Pons (tissue), 1 donor: ENCODE data around the gene LIN54.
A peak's percentile ranks its signal among the peaks of the same experiment; 100 is the strongest.
"Not testable (repeated sequence)": the region's sequence is repeated elsewhere in the genome, so short reads cannot be mapped to it uniquely, and the experiment has no call there.

ENCODE experiments used
- DNase-seq: peaks from one replicate; pipeline ENCODE4 v3.0.0-alpha.2; 2016; ENCODE audit warnings: low spot score

Gene LIN54

DNA sequence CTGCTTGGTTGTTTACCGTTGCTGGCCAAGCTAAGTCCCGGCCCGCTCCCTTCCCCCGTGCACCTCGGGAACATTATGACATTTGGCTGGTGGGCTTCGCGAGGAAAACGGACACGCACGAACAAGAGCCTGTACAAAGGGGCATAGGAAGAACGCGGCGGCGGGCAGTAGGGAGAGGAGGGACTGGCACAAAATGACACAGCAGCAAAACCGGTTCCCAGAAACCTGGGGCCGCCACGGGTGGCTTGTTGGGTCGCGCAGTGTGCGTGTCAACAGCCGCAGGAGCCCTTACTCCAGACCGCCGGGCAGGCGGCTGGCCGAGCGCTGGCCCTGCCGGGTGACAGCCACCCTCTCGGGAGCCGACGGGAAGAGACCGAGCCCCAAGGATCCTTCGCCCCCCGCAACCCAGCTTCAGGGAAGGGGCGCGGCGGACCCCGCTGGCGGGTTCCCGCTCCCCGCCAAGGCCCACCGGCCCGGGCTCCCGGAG lies 1.6 kb upstream of the LIN54 start:
- DNase-seq: peak; percentile 51

DNA sequence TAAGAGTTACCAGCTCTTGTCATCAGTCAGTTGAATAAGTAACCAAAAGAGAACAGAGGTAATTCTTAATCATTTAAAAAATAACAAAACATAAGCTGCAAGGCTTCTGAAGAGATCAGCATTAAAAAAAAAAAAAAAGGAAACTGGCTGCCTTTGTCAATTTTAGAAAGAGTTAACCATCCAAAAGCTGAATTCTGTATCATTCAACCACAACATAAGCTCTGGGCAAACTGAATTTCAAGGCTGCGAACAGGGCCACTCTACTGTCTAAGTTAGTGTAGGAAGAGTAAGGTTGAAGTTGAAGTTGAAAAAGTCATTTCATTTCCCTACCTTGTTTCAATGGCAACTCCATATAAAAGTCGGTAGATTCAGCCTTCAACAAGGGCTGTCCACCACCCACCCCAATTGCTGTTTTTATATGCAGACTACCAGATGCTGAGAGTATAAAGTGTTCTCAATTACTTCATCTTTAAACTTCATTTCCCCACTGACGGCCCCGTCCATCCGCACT lies 1.1 kb upstream of the LIN54 start:
- DNase-seq: no peak

DNA sequence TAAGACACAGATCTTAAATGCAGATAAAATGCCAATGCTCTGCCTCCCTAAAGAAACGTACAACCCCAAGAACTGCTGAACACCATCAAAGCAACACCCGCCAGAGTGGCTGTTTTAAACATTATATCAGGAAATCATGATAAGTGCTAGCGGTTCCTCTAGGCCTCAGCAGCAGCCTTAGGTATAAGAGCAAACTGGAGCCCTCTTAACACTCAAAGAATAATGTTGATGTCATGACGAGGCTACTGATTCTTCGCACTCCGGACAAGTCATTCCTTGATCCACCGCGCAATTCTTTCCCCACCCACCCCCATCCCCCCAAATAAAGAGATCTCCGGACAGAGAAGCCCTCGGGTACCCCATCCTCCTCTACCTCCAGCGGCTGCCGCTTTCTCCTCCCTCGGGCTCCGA lies 507 bp downstream of the LIN54 start:
- DNase-seq: peak; percentile 43

DNA sequence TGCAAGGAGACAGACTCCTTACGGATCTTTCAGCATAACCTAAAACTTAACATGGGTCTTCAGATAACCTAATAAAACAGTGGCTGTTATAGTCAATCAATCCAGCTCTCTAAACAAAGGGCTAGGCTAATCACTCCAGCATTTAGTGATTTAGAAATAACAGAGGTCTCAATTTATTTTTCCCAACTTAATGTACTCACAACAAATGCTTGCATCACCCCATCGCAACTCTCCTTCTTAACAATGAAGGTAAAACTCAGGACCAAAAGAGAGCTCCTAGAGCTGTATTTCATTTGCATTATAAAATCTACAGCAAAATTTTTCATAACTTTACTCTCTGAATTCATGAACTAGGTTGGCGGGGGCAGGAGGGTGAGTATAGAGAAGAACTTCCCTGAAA lies 1.1 kb downstream of the LIN54 start:
- peak; percentile 34 for DNase-seq

DNA sequence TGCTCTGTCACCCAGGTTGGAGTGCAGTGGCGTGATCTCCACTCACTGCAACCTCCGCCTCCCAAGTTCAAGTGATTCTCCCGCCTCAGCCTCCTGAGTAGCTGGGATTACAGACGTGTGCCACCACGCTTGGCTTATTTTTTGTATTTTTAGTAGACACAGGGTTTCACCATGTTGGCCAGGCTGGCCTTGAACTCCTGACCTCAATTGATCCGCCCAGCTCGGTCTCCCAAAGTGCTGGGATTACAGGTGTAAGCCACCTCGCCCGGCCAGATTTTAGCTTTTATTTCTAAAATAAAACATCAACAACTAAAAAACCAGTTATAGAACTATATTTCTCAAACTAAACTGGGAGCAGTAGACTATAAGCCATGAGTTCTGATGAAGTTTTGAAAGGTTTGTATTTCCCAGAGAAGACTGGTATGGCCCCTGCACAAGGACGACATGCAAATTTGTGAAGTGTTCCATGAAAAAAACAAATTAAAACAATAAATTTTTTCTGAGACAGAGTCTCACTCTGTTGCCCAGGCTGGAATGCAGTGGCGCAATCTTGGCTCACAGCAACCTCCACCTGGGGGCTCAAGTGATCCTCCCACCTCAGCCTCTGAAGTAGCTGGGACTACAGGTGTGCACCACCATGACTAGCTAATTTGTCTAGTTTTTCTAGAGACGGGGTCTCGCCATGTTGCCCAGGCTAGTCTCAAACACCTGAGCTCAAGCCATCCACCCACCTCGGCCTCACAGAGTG lies 7.4 kb downstream of the LIN54 start:
- not testable (repeated sequence) for DNase-seq

DNA sequence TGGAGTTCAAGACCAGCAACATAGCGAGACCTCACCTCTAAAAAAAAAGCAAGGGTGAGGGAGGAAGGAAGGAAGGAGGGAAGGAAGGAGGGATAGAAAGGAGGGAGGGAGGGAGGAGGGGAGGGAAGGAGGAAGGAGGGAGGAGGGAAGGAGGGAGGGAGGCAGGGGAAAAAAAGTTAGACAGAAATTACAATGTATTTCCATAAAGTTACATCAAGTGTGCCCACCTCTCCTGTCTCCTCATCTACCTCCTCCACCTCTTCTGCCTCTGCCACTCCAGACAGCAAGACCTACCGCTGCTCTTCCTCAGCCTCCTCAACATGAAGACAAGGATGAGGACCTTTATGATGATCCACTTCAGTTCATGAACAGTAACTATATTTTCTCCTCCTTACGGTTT lies 8.3 kb downstream of the LIN54 start:
- DNase-seq: no peak

DNA sequence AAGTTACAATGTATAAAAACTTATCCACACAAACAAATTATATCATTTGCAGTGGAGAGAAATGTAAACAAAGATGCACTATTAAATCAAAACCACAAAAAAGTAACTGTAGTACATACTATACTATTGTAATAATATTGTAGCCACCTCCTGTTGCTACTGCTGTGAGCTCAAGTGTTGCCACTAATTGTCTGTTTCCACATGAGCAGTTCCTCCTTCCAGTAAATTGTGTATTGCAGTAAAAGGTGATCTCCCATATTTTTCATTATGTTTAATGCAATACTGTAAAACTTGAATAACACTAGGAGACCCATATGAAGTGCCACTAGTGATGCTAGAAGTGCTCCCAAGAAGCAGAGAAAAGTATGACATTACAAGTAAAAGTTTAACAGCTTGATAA lies 11.7 kb downstream of the LIN54 start:
- no peak for DNase-seq

DNA sequence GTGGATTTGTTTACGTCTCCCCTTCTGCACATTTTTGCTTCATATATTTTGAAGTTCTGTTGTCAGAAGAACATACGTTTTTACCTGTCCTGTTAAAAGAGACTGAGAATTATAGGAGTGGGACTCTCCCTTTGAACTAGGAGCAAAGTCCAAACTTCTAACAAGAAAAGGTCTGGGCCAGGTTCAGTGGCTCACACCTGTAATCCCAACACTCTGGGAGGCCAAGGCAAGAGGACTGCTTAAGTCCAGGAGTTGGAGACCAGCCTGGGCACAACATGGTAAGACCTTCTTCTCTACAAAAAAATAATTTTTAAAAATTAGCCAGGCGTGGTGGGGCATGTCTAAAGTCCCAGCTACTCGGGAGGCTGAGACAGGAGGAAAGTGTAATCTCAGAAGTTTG lies 15.8 kb downstream of the LIN54 start:
- no peak for DNase-seq

DNA sequence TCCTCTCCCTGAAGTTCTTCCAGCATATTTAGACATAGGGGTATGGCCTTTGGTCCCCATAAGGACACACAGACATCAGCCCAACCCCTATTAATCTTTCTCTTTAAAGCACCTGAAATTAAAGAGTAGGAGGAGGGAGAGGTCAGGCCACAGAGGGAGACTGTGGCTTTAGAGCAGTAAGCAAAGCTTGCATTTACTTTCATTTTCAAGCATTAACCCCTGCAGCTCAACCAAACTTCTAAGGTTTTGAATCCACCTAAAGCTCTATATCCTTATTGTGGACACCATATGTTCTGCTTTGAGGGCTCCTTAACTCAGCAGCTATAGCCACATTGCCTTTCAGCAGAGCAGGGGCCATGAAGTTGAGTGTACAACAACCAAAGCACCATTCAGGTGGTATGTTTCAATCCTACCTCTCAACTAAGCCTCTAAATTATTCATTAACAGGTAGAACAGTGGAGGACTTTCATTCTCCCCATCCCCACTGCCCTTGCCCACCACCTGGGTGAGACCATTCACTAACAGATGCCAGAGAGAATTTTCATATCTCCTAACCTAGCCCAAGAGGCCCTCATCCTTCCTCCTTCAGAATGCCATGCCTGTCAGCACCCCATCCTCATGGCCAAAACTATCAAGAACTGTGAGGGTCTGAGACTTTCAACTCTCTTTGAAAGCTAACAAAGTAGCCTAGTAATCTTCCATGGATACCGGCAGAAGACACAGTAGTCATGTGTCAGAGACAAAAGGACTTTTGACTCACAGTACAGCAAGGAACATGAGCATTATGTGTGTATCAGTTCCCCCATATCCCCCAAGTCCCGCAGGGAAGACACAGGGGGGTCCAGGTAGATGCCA lies 20.8 kb downstream of the LIN54 start:
- DNase-seq: no peak

DNA sequence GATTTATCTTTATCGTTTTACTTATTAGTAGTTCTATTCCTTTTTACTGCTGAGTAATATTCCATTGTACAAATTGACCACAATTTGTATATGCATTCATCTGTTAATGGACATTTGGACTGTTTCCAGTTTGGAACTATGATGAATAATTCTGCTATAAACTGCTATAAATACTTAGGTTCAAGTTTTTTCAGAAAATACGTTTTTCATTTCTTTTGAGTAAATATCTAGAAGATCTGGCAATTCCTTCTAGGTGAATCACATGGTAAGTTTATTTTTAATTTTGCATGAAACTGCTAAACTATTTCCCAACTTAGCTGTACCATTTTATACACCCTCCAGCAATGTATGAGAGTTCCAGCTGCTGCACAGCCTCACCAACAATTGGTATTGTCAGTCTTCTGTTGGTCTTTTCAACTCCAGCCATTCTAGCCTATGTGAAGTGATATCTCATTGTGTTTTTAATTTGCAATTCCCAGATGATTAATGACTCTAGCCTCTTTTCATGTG lies 22.2 kb downstream of the LIN54 start:
- no peak for DNase-seq

DNA sequence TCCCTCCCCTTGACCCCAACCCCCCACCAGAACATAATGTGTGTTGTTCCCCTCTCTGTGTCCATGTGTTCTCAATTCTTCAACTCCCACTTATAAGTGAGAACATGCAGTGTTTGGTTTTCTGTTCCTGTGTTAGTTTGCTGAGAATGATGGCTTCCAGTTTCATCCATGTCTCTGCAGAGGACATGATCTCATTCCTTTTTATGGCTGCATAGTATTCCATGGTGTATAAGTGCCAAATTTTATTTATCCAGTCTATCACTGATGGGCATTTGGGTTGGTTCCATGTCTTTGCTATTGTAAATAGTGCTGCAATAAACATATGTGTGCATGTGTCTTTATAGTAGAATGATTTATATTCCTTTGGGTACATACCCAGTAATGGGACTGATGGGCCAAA lies 23.1 kb downstream of the LIN54 start:
- not testable (repeated sequence) for DNase-seq

DNA sequence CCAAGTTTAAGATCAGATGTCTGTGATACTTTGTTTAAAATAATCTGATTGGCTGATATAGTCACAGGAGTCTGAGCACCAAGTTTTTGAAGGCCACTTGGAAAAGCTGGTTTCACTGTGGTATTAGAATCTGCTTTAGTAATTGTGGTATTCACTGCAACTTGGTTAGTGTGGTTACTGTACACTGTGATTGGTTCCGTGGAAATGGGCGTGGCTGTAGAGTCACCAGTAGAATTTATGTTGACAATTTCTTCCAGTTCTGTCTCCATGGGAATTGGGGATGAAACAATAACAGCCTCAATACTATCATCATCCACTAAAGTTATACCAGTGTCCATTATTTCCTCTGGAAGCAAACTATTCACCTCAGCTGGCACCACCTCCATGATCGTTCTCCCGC lies 26.2 kb downstream of the LIN54 start:
- DNase-seq: no peak

DNA sequence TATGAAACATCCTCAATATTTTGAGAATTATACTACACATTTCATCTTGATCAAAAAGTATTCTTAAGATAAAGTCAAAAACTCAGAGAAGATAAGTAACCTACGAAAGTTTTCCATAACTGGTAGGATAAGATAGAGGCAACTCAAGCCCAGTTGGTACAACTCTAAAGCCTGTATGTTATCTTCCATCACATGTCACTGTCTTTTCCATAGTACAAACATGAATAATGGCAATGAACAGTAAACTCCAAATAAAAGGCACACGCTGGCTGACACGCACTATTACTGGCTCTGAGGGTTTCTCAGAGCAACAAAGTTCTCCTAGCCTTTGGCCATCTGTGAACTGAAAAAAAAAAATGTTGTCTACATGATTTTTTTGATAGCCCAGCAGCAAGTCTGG lies 27.2 kb downstream of the LIN54 start:
- no peak for DNase-seq

DNA sequence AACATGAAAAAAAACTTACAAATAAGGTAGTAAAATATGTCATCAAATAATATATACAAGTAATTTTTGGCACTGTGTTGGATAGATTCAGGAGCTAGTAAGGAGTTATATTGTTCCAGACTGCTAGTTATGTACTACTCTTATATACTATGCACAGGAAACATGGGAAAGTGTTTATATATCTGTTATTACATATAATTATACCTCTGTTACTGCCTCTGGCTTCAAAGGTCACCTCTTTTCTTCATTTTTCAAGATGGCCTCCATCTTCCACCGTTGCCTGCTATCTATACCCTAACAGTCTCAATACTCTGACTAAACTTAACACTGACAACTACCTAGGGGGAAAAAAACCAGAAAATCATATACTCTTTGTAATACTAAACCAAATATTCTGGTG lies 29.5 kb downstream of the LIN54 start:
- no peak for DNase-seq

DNA sequence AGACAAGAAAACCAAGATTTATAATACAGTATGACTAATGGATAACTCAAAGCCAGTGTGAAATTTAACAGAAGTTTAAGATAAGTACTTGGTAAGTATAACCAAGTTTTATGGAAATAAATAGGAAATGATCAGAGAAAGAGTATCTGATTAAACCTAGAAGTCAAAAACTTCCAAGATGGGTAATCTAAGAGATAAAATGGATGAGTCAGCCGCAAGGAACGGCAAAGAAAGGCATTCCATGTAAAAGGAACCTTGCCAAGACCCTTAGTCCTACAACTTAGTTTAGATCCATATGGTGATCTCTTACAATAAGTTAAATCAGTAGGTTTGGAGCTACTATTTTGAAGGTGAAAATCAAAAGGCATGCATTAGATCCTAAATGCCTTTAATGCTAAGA lies 34.8 kb downstream of the LIN54 start:
- no peak for DNase-seq

DNA sequence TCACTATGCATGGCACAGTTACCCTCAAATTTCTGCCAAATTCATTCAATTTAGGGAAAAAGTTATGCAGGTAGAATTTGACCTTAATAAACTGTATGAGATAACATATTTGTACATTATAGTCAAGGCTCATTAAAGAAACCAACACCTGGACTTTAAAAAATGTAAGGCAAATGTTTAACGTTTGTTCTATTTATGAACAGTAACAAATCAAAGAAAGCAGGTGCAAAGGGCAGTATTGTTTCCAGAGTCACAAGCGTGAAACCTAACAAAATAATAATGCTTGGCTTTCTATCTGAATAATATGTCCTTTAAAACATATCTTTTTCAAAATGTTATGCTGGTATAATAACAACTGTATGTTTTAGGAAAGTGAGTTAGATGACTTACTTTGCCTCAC lies 41.2 kb downstream of the LIN54 start:
- no peak for DNase-seq

DNA sequence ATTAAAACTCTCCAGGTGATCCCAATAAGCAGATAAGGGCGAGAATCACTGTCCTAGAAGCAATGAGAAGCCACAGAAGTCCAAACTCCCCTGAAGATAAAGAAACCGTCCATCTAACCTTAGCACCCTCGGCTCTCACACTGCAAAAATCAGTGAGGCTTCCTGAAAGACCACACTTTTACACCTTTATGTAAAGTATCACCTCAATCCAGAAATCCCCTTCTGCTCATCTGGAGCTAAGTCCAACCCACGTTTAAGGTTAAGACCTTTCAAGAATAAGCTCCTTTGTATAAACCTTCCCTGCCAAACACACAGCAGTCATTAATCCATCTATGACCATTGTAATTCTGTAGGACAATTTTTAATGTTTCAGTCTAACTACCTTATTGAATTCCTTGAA lies 41.7 kb downstream of the LIN54 start:
- no peak for DNase-seq

DNA sequence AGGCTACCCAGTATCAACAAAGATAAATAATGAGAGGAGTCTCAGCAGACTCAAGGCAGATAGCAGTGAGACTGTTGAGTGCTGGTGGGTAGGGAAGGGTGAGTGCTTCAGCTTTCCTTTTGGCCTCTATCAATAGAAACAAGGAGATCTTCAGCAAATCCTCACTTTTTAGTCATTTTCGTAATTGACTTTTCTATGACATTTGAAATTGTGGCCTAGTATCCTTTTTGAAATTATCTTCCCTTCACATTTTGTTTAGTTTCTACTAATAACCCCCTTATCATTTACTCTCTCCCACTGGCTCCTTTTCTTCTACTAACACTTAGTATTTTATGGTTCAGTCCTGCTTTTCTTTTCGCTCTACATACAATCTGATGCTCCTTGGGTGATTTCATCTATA lies 44.9 kb downstream of the LIN54 start:
- no peak for DNase-seq

DNA sequence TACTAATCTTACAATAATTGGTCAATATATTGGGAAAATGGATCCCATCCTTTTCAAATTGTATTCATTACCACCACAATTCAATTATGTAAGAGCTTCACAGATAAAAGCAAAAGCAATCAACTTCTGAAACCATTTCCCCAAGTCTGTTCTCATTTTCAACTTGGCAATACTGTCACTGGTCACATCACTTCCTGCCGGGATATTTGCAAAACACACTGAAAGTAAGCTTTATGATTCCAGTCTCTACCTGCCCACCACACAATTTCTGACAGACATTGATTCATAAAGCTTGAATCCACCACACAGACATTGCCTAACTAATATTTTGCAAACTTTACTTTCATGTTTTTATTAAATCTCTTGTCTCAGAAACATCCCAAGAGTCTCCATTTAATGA lies 53.6 kb downstream of the LIN54 start:
- no peak for DNase-seq

DNA sequence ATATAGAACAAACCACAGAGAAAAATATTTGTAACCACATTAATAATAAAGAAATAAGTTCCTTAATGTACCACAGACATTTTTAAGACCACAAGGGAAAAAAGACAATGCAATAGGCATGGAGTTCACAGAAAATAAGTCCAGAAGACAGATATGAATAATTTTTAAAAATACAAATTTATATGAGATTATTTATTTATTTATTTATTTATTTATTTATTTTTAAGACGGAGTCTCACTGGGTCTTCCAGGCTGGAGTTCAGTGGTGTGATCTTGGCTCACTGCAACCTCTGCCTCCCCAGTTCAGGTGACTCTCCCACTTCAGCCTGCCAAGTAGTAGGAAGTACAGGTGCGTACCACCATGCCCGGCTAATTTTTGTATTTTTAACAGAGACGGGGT lies 56.4 kb downstream of the LIN54 start:
- no peak for DNase-seq

DNA sequence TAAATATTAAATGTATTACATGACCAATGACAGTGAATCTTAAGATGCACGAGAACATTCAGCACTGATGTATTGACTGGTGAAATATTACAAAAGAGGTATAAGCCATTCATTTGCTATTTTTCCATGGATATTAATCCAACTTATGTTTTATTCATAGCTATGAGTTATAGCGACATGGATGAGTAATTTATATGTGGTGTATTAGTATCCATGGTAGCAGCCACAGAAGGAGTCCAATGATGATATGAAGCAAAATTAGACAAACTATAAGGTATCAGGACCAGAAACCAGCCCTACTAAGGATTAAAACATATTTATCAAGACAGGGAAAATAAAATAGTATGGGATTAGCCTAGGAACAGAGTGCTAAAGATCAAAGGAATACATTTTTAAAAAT lies 59.4 kb downstream of the LIN54 start:
- no peak for DNase-seq

DNA sequence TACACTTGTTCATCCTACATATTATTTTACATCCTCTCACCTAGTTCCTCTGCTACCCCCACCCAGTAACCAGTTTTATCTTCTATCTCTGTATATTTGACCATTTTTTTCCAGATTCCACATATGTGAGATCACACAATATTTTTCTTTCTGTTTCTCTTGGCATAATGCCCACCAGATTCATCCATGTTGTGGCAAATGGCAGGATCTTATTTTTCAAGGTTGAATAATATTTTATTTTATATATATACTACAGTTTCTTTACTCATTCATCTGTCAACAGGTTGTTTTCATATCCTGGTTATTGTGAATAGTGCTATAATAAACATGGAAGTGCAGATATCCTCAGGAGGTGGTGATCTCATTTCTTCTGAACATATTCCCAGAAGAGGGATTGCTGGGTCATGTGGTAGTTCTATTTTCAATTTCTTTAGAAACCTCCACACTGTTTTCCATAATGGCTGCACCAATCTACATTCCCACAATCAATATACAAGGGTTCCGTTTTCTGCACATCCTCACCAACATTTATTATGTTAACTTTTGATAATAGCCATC lies 61.9 kb downstream of the LIN54 start:
- no peak for DNase-seq

DNA sequence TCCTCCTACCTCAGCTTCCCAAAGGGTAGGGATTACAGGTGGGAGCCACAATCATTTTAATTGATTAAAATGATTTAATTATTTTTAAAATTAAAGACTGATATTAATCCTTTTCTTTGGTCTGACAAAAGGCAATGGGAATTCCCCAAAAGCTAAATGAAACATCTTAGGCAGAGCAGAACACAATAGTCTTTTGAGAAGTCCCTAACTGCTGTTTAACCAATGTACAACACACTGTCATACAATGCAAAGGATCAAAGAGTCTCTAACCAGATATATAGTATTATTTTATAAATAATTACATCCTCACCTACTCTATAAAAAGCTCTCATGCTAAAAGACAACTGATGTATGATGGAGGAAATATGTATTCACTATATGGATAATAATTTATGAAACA lies 63.1 kb downstream of the LIN54 start:
- peak; percentile 32 for DNase-seq
